Chondrocyte (in vitro differentiated cells): ENCODE results near the gene MILR1. TPM values are rescaled to one million over a fixed set of nuclear protein-coding genes. Genes with fewer than 3 reads are reported as not detected.

Experiments
- DNase-seq: peaks from one replicate; pipeline ENCODE4 v3.0.0; 2021; ENCODE audit warnings: mixed read lengths, low spot score
- H3K27ac Mint-ChIP-seq: one replicate; pipeline ENCODE4 v1.8.0; 2021; ENCODE audit warnings: mild to moderate bottlenecking, moderate library complexity, mixed read lengths; ENCODE audit not compliant: unreplicated experiment
- H3K27me3 Mint-ChIP-seq: 2 replicates; pipeline ENCODE4 v1.8.0; 2021; ENCODE audit warnings: low read depth, mixed read lengths
- H3K36me3 Mint-ChIP-seq: 2 replicates; pipeline ENCODE4 v1.8.0; 2021; ENCODE audit warnings: low read depth, mixed read lengths
- H3K4me1 Mint-ChIP-seq: 2 replicates; pipeline ENCODE4 v1.8.0; 2021; ENCODE audit warnings: low read depth, mild to moderate bottlenecking, mixed read lengths
- H3K4me3 Mint-ChIP-seq: one replicate; pipeline ENCODE4 v1.8.0; 2021; ENCODE audit warnings: mild to moderate bottlenecking, moderate library complexity, mixed read lengths; ENCODE audit not compliant: unreplicated experiment
- H3K9me3 Mint-ChIP-seq: 2 replicates; pipeline ENCODE4 v1.8.0; 2021; ENCODE audit warnings: low read depth, mixed read lengths
- CTCF ChIP-seq: fragments of 200-600 bp; sonication (generic); IDR thresholded peaks from 2 replicates; pipeline ENCODE4 v1.5.0; 2021; ENCODE audit warnings: antibody characterized with exemption, mild to moderate bottlenecking, moderate library complexity
- total RNA-seq: library from RNA; stranded (reverse); gene quantifications from 3 replicates; pipeline ENCODE4 v1.2.1, GENCODE V29; 2021

The MILR1 gene
- total RNA-seq, 1 donor from 2014 or later: not detected

DNA sequence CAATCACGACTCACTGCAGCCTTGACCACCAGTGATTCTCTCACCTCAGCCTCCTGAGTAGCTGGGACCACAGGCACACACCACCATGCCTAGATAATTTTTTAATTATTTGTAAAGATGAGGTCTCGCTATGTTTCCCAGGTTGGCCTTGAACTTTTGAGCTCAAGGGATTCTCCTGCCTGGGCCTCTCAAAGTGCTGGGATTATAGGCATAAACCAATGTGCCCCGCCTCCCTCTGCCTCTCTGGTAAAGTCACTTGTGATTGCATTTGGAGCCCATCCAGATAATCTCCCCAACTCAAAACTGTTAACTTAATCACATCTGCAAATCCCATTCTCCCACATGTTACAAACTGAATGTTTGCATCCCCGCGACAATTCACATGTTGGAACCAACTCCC is 46.4 kb upstream of the MILR1 start:
- Mint-ChIP-seq H3K27me3 (no peaks in the 10 kb centered on the region), H3K9me3 (peaks cover 2% of the 10 kb centered on the region), H3K4me3 (no peak overlapping the region), H3K27ac (no peak overlapping the region), H3K36me3 (no peaks in the 10 kb centered on the region), H3K4me1 (no peaks in the 10 kb centered on the region)
- no peak for TF ChIP-seq CTCF
- DNase-seq: no peak

DNA sequence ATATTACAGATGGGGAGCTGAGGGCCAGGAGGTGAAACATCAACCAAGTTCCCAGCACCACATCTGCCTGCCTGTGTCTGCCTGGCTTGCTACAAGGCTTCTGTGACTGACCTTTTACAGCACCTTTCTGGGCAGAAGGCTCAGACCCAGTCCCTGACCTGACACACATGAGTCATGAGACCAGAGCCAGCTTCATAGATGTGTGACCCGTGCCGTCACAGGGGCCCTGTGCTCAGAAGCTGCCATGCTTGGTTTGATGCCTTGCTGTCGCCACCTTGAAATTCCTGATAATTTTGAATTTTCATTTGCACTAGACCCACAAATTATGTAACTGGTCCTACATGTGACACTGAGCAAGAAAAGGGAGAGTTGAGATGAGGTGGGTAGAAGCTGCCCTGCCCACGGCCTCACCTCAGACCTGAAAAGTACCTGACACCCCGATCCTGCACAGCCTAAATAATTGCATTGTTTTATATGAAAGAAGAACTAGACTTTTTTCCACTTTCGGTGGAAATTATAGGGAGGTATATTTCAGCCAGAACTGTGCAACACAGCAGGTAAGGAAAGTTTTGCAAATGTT is 44.9 kb upstream of the MILR1 start:
- no peak for TF ChIP-seq CTCF
- H3K27ac Mint-ChIP-seq: no peak overlapping the region
- H3K36me3 Mint-ChIP-seq: no peaks in the 10 kb centered on the region
- no peak overlapping the region for H3K4me3 Mint-ChIP-seq
- H3K9me3 Mint-ChIP-seq: peaks cover 2% of the 10 kb centered on the region
- H3K4me1 Mint-ChIP-seq: peaks cover 1% of the 10 kb centered on the region
- no peaks in the 10 kb centered on the region for H3K27me3 Mint-ChIP-seq
- DNase-seq: no peak

- H3K4me1 Mint-ChIP-seq: peaks cover 8% of the 10 kb centered on the region
Measured at GRCh38 chr17:64406321-64407200, 42.4 kb upstream of the MILR1 start.

GRCh38 chr17:64410750-64411490 is 38.0 kb upstream of the MILR1 start:
- no peak overlapping the region for H3K27ac Mint-ChIP-seq
- peaks cover 17% of the 10 kb centered on the region for H3K4me1 Mint-ChIP-seq
- TF ChIP-seq CTCF: no peak
- H3K36me3 Mint-ChIP-seq: no peaks in the 10 kb centered on the region
- no peak for DNase-seq
- no peak overlapping the region for H3K4me3 Mint-ChIP-seq
- H3K27me3 Mint-ChIP-seq: peaks cover 2% of the 10 kb centered on the region
- H3K9me3 Mint-ChIP-seq: no peaks in the 10 kb centered on the region

More at GRCh38 chr17:64406321-64407200, 42.4 kb upstream of the MILR1 start:
- H3K27ac Mint-ChIP-seq: no peak overlapping the region
- H3K27me3 Mint-ChIP-seq: no peaks in the 10 kb centered on the region
- peaks cover 2% of the 10 kb centered on the region for H3K9me3 Mint-ChIP-seq
- no peak for DNase-seq
- no peak for TF ChIP-seq CTCF
- H3K36me3 Mint-ChIP-seq: no peaks in the 10 kb centered on the region
- no peak overlapping the region for H3K4me3 Mint-ChIP-seq
